Chondrocyte (in vitro differentiated cells): Measurements from ENCODE around the gene TMEM132E. TPM values are rescaled to one million over a fixed set of nuclear protein-coding genes. Genes with fewer than 3 reads are reported as not detected.

Experiments used
- DNase-seq: peaks from one replicate; pipeline ENCODE4 v3.0.0; 2021; ENCODE audit warnings: mixed read lengths, low spot score
- H3K27ac Mint-ChIP-seq: one replicate; pipeline ENCODE4 v1.8.0; 2021; ENCODE audit warnings: mild to moderate bottlenecking, moderate library complexity, mixed read lengths; ENCODE audit not compliant: unreplicated experiment
- H3K27me3 Mint-ChIP-seq: 2 replicates; pipeline ENCODE4 v1.8.0; 2021; ENCODE audit warnings: low read depth, mixed read lengths
- H3K36me3 Mint-ChIP-seq: 2 replicates; pipeline ENCODE4 v1.8.0; 2021; ENCODE audit warnings: low read depth, mixed read lengths
- H3K4me1 Mint-ChIP-seq: 2 replicates; pipeline ENCODE4 v1.8.0; 2021; ENCODE audit warnings: low read depth, mild to moderate bottlenecking, mixed read lengths
- H3K4me3 Mint-ChIP-seq: one replicate; pipeline ENCODE4 v1.8.0; 2021; ENCODE audit warnings: mild to moderate bottlenecking, moderate library complexity, mixed read lengths; ENCODE audit not compliant: unreplicated experiment
- H3K9me3 Mint-ChIP-seq: 2 replicates; pipeline ENCODE4 v1.8.0; 2021; ENCODE audit warnings: low read depth, mixed read lengths
- CTCF ChIP-seq: fragments of 200-600 bp; sonication (generic); IDR thresholded peaks from 2 replicates; pipeline ENCODE4 v1.5.0; 2021; ENCODE audit warnings: antibody characterized with exemption, mild to moderate bottlenecking, moderate library complexity
- total RNA-seq: library from RNA; stranded (reverse); gene quantifications from 3 replicates; pipeline ENCODE4 v1.2.1, GENCODE V29; 2021

Gene TMEM132E
- total RNA-seq, 1 donor from 2014 or later, result 0.20 TPM

DNA sequence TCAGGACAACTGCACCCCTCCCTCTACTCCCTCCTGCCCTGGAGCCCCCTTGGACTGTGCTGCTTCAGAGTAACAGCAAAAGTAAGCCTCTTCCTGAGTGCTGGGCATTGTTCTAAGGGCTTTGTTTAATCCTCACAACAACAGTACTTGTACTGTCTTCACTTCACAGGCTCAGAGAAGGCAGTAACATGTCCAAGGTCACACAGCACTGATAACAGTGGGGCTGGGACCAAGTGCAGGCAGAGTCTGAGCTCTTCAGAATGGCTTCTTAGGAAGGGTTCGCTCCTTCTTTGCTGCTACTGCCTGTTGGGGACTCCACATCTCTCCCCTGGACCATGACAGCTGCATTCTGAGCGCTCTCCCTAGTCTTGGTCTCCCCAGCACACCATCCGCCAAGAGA is 24.6 kb downstream of the TMEM132E start:
- DNase-seq, result no peak
- H3K36me3 Mint-ChIP-seq, result no peaks in the 10 kb centered on the region
- no peak overlapping the region for H3K27ac Mint-ChIP-seq
- no peak overlapping the region for H3K4me3 Mint-ChIP-seq
- no peaks in the 10 kb centered on the region for H3K9me3 Mint-ChIP-seq
- TF ChIP-seq CTCF, result no peak
- H3K27me3 Mint-ChIP-seq, result peaks cover 38% of the 10 kb centered on the region
- H3K4me1 Mint-ChIP-seq, result no peaks in the 10 kb centered on the region

GRCh38 chr17:34606763-34607162 is 27.4 kb downstream of the TMEM132E start:
- H3K9me3 Mint-ChIP-seq, result no peaks in the 10 kb centered on the region
- peaks cover 52% of the 10 kb centered on the region for H3K27me3 Mint-ChIP-seq
- no peak for DNase-seq

DNA sequence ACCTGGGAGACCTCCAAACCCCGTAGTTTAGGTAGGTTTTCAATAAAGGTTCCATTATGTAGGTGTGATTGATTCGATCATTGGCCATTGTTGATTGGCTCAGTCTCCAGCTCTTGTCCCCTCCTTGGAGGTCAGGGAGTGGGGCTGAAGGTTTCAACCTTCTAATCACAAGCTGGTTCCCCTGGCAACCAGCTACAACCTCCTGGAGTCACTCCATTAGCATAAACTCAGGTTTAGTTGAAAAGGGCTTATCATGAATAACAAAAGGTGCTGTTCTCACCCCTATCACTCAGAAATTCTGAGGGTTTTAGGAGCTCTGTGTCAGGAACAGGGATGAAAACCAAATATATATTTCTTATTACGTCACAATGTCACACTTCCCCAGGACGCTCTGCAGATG is 28.5 kb downstream of the TMEM132E start:
- Mint-ChIP-seq H3K4me1 (no peaks in the 10 kb centered on the region), H3K27me3 (peaks cover 53% of the 10 kb centered on the region), H3K36me3 (no peaks in the 10 kb centered on the region), H3K4me3 (no peak overlapping the region), H3K9me3 (no peaks in the 10 kb centered on the region), H3K27ac (no peak overlapping the region)
- TF ChIP-seq CTCF, result no peak
- DNase-seq, result no peak

More at GRCh38 chr17:34606763-34607162, 27.4 kb downstream of the TMEM132E start:
- H3K27ac Mint-ChIP-seq, result no peak overlapping the region
- no peak for TF ChIP-seq CTCF
- no peak overlapping the region for H3K4me3 Mint-ChIP-seq
- no peaks in the 10 kb centered on the region for H3K36me3 Mint-ChIP-seq
- H3K4me1 Mint-ChIP-seq, result no peaks in the 10 kb centered on the region

- Mint-ChIP-seq H3K9me3 (no peaks in the 10 kb centered on the region), H3K27ac (no peak overlapping the region), H3K36me3 (no peaks in the 10 kb centered on the region)
These were observed 29.8 kb downstream of the TMEM132E start for GRCh38 chr17:34609210-34609609.

GRCh38 chr17:34610039-34610438 is 30.7 kb downstream of the TMEM132E start:
- no peak overlapping the region for H3K4me3 Mint-ChIP-seq

More at GRCh38 chr17:34609210-34609609, 29.8 kb downstream of the TMEM132E start:
- Mint-ChIP-seq H3K27me3 (peaks cover 48% of the 10 kb centered on the region), H3K4me1 (no peaks in the 10 kb centered on the region), H3K4me3 (no peak overlapping the region)
- DNase-seq, result no peak
- TF ChIP-seq CTCF, result no peak

More at GRCh38 chr17:34610039-34610438, 30.7 kb downstream of the TMEM132E start:
- Mint-ChIP-seq H3K4me1 (no peaks in the 10 kb centered on the region), H3K9me3 (no peaks in the 10 kb centered on the region), H3K27ac (no peak overlapping the region), H3K36me3 (no peaks in the 10 kb centered on the region), H3K27me3 (peaks cover 48% of the 10 kb centered on the region)
- no peak for TF ChIP-seq CTCF
- DNase-seq, result no peak
